ENCODE data around the gene SHROOM1. TPM values are rescaled to one million over a fixed set of nuclear protein-coding genes. Genes with fewer than 3 reads are reported as not detected.

The SHROOM1 gene
- total and polyA plus RNA-seq, 2 donors (not counting 3 experiments of a cell fraction or from before 2014, with no cell fraction given) = 12.8 to 20.9 TPM

DNA sequence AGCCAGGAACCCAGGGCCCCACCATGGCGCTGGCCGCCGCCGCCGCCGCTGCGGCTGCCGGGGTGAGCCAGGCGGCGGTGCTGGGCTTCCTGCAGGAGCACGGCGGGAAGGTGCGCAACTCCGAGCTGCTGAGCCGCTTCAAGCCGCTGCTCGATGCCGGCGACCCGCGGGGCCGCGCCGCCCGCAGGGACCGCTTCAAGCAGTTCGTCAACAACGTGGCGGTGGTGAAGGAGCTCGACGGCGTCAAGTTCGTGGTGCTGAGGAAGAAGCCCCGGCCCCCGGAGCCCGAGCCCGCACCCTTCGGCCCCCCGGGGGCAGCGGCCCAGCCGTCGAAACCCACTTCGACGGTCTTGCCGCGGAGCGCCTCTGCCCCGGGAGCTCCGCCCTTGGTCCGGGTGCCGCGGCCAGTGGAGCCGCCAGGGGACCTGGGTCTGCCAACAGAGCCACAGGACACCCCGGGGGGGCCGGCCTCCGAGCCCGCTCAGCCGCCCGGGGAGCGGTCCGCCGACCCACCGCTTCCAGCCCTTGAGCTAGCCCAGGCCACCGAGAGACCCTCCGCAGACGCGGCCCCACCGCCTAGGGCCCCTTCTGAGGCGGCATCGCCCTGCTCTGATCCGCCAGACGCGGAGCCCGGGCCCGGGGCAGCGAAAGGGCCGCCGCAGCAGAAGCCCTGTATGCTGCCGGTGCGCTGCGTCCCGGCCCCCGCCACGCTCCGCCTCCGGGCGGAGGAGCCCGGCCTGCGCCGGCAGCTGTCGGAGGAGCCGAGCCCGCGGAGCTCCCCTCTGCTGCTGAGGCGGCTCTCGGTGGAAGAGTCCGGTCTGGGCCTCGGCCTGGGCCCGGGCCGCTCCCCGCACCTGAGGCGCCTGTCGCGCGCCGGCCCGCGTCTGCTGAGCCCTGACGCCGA lies 16.6 kb downstream of the SHROOM1 start:
- Histone ChIP-seq H3K4me1 (ENCODE audit: control insufficient read depth, extremely low read depth, insufficient read depth, low read length) (no peaks in the 10 kb centered on the region), H3K4me3 (replicated peaks in 1 of 3; ENCODE audit: insufficient read depth in 1 of 3, low read depth in 1 of 3, low read length in 3 of 3) (peak overlapping the region in 2 of 3 experiments; percentile 9 to 11), H4K20me1 (replicated peaks; ENCODE audit: control insufficient read depth, extremely low read depth, insufficient read depth, low read length) (no peaks in the 10 kb centered on the region), H3K27me3 (ENCODE audit: control insufficient read depth in 2 of 2, insufficient read depth in 2 of 2, low read length in 2 of 2) (peaks cover 19 to 33% of the 10 kb centered on the region in 2 experiments), H3K9me1 (replicated peaks; ENCODE audit: control insufficient read depth, extremely low read depth, insufficient read depth, low read length) (no peaks in the 10 kb centered on the region), H3K9me3 (replicated peaks; ENCODE audit: control insufficient read depth, insufficient read depth, low read length) (no peaks in the 10 kb centered on the region), H3K27ac (ENCODE audit: insufficient read depth, low read depth, low read length) (no peak overlapping the region), H3K36me3 (ENCODE audit: control insufficient read depth in 2 of 2, extremely low read depth in 1 of 2, insufficient read depth in 2 of 2, low read length in 2 of 2) (no peaks in the 10 kb centered on the region), H2AFZ (ENCODE audit: low read depth, low read length) (peak overlapping the region; percentile 76), H3K9ac (replicated peaks; ENCODE audit: extremely low read depth, insufficient read depth, low read length) (no peak overlapping the region), H3K79me2 (ENCODE audit: control insufficient read depth, insufficient read depth, low read length) (no peaks in the 10 kb centered on the region), H3K4me2 (ENCODE audit: insufficient read depth, low read length) (peak overlapping the region; percentile 29)
- no TSS peak for BruUV-seq (replicated peaks)
- FAIRE-seq (no peak), DNase-seq (ENCODE audit: low read depth, low spot score) (peak; percentile 21)
- dilution Hi-C loops (cut with MboI; ENCODE audit: extremely low pct_ligation_motif_present, low sequenced_read_pairs) (no loop called here), intact Hi-C loops (cut with micrococcal nuclease) (loop anchor here (1.0 kb wide), 1 partner anchor 32 kb away; no protein-coding TSS in a partner anchor)
- POLR2A ChIA-PET = interaction anchor here (0.7 kb wide), 2 partner anchors 32 to 347 kb away, joined by 4 to 6 read pairs; no protein-coding TSS in a partner anchor
- CTCF ChIA-PET = interaction anchor here (0.7 to 2.6 kb wide), 12 partner anchors 12 to 313 kb away, joined by 3 to 14 read pairs (median 4); partner anchors contain the start of genes CCNI2 and SHROOM1
- TF ChIP-seq EZH2 (IDR thresholded peaks at IDR 0.05; ENCODE audit: borderline replicate concordance, low read depth, low read length, severe bottlenecking) (peak; percentile 94), POLR2A (IDR thresholded peaks at IDR 0.05; ENCODE audit: low read depth, low read length) (no peak)

DNA sequence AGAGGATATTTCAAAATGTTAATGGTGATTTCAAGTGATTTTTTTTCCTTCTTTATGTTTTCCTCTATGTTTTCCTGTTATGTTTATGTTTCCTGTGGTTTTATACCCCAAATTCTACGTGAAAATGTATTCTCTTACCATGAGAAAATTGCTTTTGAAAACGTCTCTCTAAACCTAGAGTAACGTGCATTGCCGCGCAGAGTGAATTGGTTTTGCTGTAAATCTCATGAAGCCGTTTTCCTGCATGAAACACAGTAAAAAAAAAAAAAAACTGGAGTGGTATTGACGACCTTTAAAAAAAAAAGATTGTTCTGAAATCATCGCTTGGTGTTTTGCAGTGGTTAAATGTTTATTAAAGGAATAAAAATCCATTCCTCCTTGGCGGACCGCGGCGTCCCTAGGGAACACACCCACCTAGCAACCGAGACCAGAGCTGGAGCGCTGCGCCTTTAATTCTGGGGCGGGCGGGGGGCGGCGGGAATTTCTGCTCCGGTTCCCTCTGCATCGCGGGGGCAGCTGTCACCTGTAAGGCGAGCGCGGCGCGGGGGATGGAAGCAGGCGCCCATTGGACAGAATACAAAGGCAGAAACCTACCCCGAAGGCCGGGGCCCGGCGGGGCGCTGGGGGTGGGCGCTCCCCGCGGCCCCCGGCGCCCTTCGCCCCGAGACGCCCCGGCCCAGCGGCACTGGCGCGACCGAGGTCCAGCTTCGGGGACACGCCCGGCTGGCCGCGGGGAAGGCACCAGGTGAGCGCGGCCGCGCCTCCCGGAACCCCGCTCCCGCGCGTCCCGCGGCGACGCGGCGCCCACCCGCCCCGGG lies 17.5 kb downstream of the SHROOM1 start, which contains the start of gene SOWAHA:
TSS of gene SOWAHA (plus strand) at position 522 of the 818 bp plus-strand sequence. CDS start 320 bp downstream, outside the sequence.
- H3K9ac ChIP-seq (replicated peaks; ENCODE audit: extremely low read depth, insufficient read depth, low read length) = no peak within 1 kb of the TSS
- ChIA-PET POLR2A (interaction anchor here (0.7 kb wide), 2 partner anchors 31 to 346 kb away, joined by 4 to 6 read pairs; no protein-coding TSS in a partner anchor), CTCF (interaction anchor here (1.0 to 2.6 kb wide), 7 partner anchors 11 to 312 kb away, joined by 3 to 14 read pairs (median 4); partner anchors contain the start of gene CCNI2)
- DNase-seq (ENCODE audit: low read depth, low spot score) = no peak
- no peaks in the 10 kb centered on the region for H3K79me2 ChIP-seq (ENCODE audit: control insufficient read depth, insufficient read depth, low read length)
- no peaks in the 10 kb centered on the region for H3K36me3 ChIP-seq (ENCODE audit: control insufficient read depth in 2 of 2, extremely low read depth in 1 of 2, insufficient read depth in 2 of 2, low read length in 2 of 2)
- FAIRE-seq = peak; percentile 15
- H3K4me3 ChIP-seq (replicated peaks in 1 of 3; ENCODE audit: insufficient read depth in 1 of 3, low read depth in 1 of 3, low read length in 3 of 3) = peak within 1 kb of the TSS in 2 of 3 experiments; percentile 9 to 15
- no TSS peak for BruUV-seq (replicated peaks)
- peaks cover 20 to 36% of the 10 kb centered on the region in 2 experiments for H3K27me3 ChIP-seq (ENCODE audit: control insufficient read depth in 2 of 2, insufficient read depth in 2 of 2, low read length in 2 of 2)
- peak within 1 kb of the TSS; percentile 29 for H3K4me2 ChIP-seq (ENCODE audit: insufficient read depth, low read length)
- H3K27ac ChIP-seq (ENCODE audit: insufficient read depth, low read depth, low read length) = no peak within 1 kb of the TSS
- H3K9me1 ChIP-seq (replicated peaks; ENCODE audit: control insufficient read depth, extremely low read depth, insufficient read depth, low read length) = no peaks in the 10 kb centered on the region
- H2AFZ ChIP-seq (ENCODE audit: low read depth, low read length) = peak within 1 kb of the TSS; percentile 76
- intact Hi-C loops (cut with micrococcal nuclease) = no loop called here
- no peaks in the 10 kb centered on the region for H3K9me3 ChIP-seq (replicated peaks; ENCODE audit: control insufficient read depth, insufficient read depth, low read length)
- no peaks in the 10 kb centered on the region for H3K4me1 ChIP-seq (ENCODE audit: control insufficient read depth, extremely low read depth, insufficient read depth, low read length)
- no peaks in the 10 kb centered on the region for H4K20me1 ChIP-seq (replicated peaks; ENCODE audit: control insufficient read depth, extremely low read depth, insufficient read depth, low read length)
- dilution Hi-C loops (cut with MboI; ENCODE audit: extremely low pct_ligation_motif_present, low sequenced_read_pairs) = no loop called here
- TF ChIP-seq POLR2AphosphoS5 (IDR thresholded peaks at IDR 0.05; ENCODE audit: insufficient read depth, low read depth, low read length) = no peak
- TF ChIP-seq FOS (IDR thresholded peaks at IDR 0.05; ENCODE audit: borderline replicate concordance, insufficient read depth, low read length) = no peak
- TF ChIP-seq JUN (IDR thresholded peaks at IDR 0.05; ENCODE audit: borderline replicate concordance, insufficient read depth, insufficient read length, low read depth) = no peak
- TF ChIP-seq POLR2A (IDR thresholded peaks at IDR 0.05; ENCODE audit: low read depth, low read length) = no peak
- TF ChIP-seq, protein P1, sequence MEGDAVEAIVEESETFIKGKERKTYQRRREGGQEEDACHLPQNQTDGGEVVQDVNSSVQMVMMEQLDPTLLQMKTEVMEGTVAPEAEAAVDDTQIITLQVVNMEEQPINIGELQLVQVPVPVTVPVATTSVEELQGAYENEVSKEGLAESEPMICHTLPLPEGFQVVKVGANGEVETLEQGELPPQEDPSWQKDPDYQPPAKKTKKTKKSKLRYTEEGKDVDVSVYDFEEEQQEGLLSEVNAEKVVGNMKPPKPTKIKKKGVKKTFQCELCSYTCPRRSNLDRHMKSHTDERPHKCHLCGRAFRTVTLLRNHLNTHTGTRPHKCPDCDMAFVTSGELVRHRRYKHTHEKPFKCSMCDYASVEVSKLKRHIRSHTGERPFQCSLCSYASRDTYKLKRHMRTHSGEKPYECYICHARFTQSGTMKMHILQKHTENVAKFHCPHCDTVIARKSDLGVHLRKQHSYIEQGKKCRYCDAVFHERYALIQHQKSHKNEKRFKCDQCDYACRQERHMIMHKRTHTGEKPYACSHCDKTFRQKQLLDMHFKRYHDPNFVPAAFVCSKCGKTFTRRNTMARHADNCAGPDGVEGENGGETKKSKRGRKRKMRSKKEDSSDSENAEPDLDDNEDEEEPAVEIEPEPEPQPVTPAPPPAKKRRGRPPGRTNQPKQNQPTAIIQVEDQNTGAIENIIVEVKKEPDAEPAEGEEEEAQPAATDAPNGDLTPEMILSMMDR (IDR thresholded peaks at IDR 0.05; ENCODE audit: extremely low read depth in 1 of 2, insufficient read depth in 1 of 2, low read depth in 1 of 2, low read length in 2 of 2) = no peak
- TF ChIP-seq, protein P2, sequence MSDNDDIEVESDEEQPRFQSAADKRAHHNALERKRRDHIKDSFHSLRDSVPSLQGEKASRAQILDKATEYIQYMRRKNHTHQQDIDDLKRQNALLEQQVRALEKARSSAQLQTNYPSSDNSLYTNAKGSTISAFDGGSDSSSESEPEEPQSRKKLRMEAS (IDR thresholded peaks at IDR 0.05; ENCODE audit: insufficient read depth, insufficient read length) = no peak
- TF ChIP-seq MYC (IDR thresholded peaks at IDR 0.05; ENCODE audit: low read depth, low read length) = no peak
- TF ChIP-seq GATA2 (IDR thresholded peaks at IDR 0.05; ENCODE audit: insufficient read depth, insufficient read length, low read depth, low read length) = no peak
- TF ChIP-seq EZH2 (IDR thresholded peaks at IDR 0.05; ENCODE audit: borderline replicate concordance, low read depth, low read length, severe bottlenecking) = no peak
